HG03025 (cell line): ENCODE data around the gene DUSP2.
"Not testable (repeated sequence)": the region's sequence is repeated elsewhere in the genome, so short reads cannot be mapped to it uniquely, and the experiment has no call there.

Experiments
- ATAC-seq: cut with Tn5 transposase; IDR thresholded peaks from one replicate; pipeline ENCODE4 v1.9.1; 2021; ENCODE audit warnings: mild to moderate bottlenecking, moderate library complexity; ENCODE audit not compliant: unreplicated experiment, low FRiP score

The DUSP2 gene

DNA sequence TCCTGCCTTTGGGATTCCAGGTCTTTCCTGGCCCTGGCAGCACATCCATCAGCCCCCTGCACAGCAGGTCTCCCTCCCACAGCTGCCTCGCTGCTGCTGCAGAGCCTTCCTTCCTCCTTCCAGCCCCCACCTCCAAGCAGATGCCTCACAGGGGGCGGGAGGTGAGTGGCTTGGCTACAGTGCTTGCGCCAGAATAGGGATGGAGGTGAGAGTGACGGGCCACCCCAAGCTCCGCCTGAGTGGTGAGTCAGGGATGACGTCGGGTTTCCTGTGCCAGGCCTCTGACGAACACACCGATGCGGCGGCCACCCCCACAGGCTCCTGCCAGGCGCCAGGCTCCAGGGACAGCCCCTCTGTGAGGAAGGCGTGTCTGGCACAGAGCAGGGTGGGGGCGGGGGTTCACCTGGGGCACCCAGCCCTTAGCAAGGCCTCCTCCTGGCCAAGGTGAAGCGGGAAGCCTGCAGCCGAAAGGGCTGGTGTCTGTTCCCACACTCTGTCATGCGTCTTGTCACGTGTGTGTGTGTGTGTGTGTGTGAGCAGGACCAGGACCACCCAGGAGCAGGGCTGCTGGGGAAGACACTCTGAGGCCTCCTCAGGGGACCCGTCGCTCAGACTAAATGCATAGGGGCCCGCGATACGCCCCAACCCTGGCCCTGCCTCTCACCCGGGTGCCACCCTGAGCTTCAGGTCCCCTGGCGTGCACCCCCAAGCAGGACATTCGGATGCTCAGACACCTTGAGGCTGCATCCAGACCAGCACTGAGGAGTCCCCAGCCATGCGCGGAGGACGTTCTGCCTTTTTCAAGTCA, 3.4 kb upstream of the DUSP2 start:
- ATAC-seq, result no peak

DNA sequence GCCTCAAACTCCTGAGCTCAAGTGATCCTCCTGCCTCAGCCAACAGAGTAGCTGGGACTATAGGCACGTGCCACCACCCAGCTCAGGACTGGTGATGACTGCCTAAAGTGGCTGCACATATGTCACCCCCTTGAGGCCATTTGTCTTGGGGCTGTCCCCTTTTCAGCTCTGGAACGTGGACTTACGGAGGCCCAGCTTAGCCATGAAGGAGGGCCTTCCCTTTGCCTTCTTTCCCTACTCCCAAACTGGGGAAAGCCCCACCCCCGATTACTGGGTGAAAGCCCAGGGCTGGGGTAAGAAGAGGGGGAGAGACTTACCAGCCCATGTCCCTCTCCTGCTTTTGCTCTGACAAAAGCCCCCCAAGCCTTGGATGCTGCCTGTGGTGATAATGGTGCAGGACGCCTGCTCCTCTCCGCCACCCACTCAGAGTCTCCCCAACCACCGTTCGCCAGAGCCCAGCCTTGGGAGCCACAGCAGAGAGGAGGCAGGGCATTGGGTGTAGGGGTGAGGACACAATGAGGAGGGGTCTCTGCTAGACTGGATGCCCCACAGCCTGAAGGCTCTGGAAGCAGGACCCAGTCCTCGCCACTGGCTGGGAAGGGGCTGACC, 2.5 kb upstream of the DUSP2 start:
- no peak for ATAC-seq

DNA sequence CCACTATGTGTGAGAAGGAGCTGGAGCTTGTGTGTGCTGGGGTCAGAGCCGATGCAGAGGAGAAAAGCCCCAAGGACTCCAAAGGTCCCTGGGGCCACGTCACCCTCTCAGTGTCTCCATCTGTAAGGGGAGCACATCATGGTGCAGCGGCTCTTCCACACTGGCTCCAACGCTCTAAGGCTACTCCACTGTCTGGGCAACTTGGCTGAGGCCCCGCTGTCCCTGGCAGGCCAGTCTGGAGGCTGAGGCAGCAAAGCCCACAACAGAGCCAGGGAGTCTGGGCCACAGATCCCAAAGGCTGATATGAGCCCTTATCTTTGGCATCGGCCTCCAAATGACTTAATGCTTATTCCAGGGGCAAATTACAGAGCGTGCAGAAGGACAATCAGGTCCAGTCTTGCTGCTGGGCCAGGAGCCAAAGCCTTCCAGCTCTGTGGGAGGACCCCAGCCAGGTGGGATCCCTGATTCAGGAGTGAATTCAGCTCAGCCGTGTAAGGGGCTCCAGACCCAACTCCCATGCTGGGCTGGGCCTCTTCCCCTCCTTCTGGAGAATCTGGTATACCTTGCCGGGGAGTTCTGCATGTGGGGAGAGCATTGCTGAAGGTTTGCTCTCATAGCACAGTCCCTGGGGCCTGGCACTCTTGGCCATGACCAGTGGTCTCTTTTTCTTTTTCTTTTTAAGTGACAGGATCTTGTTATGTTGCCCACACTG, 1.8 kb upstream of the DUSP2 start:
- no peak for ATAC-seq

DNA sequence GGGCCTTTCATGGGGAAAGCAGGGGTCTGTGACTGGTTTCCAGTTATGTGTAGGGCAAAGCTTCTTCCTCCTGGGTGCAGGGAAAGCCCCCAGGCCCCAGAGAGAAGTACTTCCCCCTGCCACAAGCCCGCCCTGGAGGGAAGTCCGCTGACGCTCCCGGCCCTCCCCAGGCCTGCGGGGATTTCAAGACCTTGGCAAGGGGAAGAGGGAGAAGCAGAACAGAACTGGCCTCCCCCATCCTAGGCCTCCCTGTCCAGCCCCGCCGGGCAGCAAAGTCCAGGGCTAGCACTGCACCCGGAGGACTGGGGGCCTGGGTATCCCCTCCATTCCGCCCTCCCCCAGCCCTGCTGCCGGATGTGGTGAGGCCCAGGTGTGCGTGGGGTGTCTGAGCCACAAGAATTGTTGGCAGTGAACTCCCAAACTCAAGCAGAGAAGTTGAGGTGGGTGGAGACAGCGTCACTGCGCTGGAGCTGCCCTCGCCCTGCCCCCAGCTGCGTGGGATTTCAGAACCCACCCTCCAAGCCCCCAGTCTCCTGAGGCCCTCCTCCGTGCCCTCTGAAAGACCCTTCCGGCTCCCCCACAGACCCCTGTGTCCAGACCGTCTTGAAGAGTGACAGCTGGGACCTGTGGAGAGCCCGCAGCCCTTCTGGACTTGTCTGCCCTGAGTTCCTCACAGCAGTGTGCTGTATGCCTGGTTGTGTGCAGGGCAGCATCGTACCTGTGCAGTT, 1.1 kb upstream of the DUSP2 start:
- no peak for ATAC-seq

DNA sequence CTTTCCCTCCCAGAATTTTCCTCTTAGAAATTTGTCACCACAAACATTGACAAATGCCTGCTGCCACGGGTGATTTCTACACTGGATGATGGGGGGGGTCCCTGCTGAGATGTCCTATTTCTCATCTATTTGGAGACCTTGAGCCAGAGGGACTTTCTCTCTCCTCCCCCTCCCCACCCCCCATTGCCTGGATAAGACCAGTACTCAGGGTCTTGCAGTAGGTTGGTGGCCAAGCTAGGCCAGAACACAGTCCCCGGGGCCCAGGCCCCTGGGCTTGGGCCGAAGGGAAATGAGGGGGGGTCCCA, 560 bp upstream of the DUSP2 start:
- no peak for ATAC-seq

DNA sequence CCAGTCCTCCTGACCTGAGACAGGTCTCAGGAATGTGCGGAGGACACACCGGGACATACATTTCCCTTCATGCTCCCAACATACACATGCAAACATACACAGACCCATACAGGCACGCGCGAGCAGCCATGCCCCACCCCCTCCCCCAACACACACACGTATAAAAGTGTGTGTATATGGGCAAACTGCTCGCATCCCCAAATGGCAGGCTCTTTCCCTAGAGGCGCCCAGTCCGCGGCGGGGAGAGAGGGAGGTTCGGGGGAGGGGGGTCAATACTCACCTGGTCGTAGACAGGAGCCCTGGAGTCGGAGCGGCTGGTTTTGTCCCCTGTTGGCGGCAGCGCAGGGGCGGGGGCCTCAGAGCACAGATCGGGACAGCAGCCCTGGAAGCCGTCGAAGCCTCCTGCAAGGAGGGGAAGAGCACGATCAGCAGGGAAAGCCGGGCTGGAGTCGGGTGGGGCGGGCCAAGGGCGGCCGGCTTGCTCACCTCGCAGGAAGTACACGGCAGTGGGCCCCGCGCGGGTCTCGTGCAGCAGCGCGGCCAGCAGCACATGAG, 682 bp downstream of the DUSP2 start:
- peak; percentile 3 for ATAC-seq

DNA sequence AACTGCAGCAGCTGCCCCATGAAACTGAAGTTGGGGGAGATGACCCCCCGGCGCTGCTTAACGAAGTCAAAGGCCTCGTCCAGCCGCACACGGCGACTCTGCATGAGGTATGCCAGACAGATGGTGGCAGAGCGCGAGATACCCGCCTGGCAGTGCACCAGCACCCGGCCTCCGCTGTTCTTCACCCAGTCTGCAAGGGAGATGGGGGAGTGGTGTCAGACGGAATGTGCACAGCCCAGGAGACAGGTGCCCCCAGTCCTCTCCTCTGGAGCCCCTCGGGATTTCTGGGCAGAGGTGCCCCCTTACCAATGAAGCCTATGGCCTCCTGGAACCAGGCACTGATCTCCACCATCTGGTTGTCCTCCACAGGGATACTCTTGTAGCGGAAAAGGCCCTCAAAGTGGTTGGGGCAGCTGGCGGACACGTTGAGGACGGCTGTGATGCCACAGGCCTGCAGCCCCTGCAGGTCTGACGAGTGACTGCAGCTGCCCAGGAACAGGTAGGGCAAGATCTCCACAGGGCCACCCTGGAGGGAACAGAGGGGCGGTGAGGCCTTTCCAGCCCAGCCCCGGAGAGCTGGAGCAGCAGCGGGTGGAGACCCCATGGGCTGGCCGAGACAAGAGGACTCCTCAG, 1.3 kb downstream of the DUSP2 start:
- no peak for ATAC-seq

DNA sequence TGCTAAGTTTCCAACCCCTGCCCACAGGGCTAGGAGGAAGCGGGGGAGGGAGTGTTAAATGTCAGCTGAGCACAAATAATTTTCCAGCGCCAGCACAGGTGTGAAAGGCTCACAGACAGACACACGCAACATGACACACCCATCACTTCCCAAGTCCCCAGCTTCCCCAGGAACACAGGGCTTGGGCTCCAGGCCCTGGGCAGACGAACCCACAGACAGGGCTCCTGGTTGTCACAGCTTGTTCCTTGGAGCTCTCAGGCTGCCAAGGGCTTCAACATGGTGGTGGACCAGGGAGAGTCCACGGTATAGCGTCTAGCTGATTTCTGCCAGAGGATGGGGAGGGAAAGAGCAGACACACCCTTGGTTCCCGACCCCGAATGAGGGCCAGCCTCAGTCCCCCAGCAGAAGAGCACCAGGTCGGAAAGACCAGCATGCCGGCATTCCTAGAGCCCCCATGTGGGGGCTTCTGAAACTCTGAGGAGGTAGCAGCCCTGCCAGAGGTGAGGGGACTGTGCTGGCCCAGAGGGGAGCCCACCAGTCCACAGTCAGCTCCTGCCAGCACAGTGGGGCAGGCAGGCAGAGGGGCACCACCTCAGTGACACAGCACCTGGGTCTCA, 1.9 kb downstream of the DUSP2 start:
- ATAC-seq, result no peak

DNA sequence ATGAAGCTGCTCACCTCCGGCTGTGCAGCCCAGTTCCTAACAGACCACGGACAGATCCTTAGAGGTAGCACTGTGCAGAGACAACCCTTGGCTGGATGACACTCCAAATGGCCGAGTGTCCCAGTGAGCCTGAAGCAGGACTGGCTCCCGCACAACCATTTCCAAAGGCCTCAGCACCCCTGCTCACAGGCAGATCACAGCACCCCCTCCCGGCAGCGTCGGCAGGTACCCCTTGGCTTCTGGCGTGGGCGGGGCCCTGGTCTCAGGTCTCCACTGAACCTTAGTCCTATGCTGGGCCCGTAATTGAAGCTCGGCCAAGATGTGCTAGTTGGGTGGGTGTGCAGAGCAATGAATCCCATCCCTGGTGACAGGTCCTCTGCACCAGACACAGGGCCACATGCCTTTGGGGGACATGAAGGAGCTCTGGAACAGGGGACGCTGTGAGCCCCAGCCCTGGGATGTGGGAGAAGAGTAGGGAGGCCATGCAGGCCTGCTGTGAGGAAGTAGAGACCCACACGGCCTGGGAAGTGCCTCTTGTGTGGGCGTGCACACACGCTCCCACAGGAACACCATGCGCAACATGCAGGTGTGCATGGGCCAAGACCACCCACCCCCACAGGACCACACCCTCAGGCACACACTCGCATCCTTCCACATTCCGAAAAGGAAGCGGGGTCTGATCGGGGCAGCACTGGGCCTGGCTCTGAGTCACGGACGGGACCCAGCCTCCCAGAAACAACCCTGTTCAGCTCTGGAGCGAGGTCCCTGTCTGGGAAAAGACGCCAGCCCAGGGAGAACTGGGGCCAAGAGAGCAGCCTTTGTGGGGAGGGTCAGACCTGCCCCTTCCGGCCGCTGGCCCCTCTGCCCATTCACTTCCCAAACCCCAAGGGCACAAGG, 2.8 kb downstream of the DUSP2 start:
- no peak for ATAC-seq

DNA sequence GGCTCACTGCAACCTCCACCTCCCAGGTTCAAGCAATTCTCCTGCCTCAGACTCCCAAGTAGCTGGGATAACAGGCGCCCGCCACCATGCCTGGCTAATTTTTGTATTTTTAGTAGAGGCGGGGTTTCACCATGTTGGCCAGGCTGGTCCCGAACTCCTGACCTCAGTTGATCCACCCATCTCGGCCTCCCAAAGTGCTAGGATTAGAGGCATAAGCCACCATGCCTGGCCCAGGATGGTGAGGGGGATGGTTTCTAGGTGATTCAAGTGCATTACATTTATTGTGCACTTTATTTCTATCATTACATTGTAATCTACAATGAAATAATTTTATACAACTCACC, 3.6 kb downstream of the DUSP2 start:
- not testable (repeated sequence) for ATAC-seq

DNA sequence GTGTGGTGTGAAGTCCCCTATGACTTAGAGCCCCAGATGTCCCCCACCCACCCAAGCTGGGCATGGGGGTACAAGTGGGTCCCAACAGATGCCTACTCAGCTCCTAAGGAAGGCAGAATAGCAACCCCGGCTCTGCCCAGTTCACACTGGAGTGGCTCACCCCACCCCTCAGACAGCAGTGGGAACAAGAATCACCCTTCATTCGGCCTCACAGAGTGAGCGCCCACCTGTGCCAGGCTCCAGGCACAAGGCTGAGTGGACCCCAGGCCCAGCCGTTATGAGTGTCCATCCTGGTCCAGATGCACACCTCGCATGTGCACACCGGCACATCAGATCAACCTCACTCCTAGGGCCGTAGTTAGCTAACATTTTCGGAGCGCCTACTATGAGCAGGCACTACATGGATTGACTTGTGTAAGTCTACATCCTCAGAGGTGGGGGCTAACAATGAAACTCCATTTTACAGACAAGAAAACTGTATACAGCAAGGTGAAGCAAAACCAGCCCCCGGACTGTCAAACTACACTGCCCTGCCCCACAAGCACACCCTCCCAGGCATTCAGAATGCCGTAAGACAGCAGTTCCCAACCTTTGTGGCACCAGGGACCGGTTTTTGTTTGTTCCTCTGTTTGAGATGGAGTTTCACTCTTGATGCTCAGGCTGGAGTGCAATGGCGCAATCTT, 4.2 kb downstream of the DUSP2 start:
- no peak for ATAC-seq

DNA sequence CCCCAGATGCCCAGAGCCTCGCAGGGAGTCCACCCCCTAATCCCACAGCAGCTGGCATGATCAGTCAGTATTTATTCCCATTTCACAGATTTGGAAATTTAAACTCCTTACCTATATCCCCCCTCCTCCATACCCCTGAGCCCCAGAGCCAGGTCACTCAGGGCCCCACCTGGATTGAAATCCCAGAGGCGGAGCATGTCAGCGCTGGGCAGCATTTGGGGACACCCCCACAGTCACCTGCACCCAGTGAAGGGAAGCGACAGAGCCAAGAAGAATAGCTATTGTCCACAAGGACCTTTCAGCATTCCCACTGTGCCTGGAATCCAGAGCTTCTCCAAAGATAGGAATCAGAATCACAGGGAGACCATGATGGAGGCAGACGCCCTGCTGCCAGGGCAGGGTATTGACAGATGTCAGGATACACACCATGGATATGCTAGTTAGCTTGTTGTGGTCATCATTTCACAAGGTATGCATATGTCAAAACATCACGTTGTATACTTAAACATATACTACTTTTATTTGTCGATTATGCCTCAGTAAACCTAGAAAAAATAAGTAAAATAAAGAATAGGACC, 6.0 kb downstream of the DUSP2 start:
- ATAC-seq, result no peak

DNA sequence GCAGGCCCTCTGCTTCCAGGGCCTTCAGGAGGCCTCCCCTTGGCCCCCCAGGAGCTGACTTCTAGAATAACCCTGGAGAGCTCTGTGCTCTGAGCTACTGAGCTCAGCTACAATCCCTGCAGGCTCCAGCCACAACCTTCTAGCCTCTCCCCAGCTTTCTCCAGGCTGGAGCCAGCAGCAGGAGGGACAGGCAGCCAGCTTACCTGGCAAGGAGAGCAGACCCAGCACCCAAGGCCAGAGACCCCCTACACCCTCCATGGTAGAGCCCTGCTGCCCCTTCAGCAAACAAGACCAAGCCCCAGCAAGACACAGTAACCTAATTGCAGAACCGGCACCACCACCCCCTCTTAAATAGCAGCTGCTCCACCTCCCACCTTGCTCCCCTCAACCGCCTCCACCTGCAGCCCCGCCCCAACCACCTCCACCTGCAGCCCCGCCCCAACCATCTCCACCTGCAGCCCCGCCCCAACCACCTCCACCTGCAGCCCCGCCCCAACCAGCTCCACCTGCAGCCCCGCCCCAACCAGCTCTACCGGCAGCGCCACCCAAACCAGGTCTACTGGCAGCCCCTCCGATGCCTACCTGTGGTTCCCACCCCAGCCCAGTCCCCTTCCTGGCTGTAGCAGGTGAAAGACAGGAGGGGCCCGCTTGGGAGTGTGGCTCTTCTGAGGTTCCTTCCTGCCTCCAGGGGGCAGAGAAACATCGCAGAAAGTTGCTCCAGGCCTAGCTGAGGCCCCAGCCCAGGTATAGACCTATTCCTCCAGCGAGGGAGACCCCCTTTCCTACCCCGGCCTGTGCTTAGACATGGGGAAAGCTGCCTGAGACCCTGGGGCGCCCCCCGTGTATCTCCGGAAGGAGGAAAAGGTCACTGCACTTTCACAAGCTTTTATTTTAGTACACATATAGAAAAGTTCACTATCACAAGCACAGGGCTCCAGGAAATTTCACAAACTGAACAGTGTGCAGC, 6.8 kb downstream of the DUSP2 start, which contains the start of gene ASTL:
ASTL (minus strand) TSS at position 324 of the 967 bp plus-strand sequence; CDS start at position 258, 66 bp downstream.
- no peak for ATAC-seq

DNA sequence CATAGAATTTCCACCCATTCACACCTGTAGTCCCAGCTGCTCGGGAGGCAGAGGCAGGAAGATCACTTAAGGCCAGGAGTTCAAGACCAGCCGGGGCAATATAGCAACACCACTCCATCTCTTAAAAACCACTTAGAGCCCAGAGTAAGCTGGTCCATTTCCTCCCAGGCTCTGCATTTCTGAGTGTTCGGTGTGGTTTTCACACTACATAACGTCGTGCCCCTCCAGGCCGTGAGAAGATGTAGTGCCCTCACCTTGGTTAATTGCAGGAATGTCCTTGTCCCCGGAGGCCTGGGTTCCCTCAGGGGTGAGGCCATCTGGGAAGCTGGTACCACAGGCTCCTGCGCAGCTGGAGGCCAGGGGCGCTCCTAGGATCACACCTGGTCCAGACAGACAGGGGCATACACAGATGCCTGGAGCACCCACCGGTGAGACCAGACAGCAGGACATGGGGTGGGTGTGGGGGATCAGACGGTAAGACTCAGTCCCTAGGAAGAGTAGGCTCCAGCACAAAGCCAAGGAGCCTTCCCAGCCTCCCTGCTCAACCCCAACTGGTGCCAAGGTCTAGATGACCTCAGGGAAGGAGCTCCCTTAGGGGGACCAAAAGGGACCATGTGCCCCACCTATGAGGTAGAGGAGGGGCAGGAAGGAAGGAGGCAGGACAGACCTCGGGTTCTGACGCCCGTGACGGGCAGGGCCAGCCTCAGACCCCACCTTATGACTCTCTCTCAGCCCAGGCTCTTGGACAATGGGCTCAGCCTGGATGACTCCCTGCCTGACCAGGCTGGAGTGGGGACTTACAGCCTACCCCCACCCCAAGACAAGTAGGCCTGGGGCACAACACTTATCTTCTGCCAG, 7.7 kb downstream of the DUSP2 start:
- no peak for ATAC-seq

DNA sequence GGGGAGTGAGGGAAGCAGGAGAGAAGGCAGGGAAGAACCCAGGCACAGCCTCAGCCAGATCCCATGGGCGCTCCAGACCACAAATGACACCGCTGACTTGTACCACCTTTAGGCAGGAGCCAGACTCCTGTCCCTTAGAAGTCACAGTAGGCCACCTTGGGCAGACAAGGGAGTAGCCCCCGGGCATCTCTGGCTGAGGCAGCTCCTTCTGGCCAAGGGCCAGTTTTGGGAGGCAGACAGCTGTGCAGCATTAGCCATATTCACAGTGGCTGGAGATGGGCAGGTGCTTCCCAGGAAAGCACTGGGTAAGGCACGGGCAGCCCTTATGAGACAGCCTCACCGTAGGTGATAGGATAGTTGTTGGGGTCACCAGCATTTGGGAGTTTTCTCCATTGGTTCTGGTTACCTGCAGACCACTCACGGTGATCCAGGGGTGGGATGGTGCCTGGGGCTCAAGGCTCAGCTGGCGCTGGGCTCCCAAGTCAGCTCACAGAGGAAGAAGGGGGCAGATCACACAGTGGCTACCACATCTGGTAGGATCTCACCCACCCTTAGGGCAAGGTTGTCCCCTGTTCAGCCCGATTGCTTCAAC, 9.0 kb downstream of the DUSP2 start:
- ATAC-seq, result no peak

DNA sequence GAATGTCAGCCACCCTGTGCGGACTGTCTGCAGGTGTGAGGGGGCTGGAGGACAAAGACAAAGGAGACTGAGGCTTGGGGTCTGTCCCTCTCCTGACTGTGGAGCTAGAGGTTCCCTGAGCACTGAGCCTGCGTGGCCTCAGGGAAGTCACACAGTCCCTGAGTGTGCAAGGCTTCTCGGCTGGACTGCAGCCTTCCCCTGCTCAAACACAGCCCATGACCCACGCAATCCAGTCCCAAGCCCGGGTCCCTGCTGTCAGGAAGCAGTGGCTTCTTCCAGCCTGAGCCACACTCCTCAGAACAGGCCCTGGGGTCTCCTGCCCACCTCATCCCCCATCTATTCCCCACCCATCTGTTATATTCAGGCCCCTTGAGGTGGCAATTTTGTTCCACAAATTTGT, 9.6 kb downstream of the DUSP2 start:
- no peak for ATAC-seq
